Activated CD8-positive, alpha-beta T cell treated with anti-CD3 and anti-CD28 coated beads, Interleukin-2, amount 10 ng/mL, durations not matched to agents 7 days and 5 days (primary cell): Measurements from ENCODE around the gene FLOT2. TPM values are rescaled to one million over a fixed set of nuclear protein-coding genes. Genes with fewer than 3 reads are reported as not detected.
"Not testable (repeated sequence)": the region's sequence is repeated elsewhere in the genome, so short reads cannot be mapped to it uniquely, and the experiment has no call there.

Source experiments
- ATAC-seq: fragments of 150-1000 bp; cut with Tn5 transposase; one replicate; pipeline ENCODE4 v1.10.0; 2021; ENCODE audit warnings: moderate library complexity
- CTCF ChIA-PET: fragments of 350-600 bp; sonication (Branson Sonifier 250); formaldehyde crosslinking; loops from one replicate; lab custom pipeline; 2021; ENCODE audit warnings: antibody characterized with exemption; lab: Charles Lee
- POLR2A ChIA-PET: fragments of 350-600 bp; sonication (Branson Sonifier 250); formaldehyde crosslinking; loops from one replicate; lab custom pipeline; 2021; ENCODE audit warnings: antibody characterized with exemption; lab: Charles Lee
- DNase-seq: peaks from one replicate; pipeline ENCODE4 v3.0.0-alpha.2; 2020
- H3K27ac Mint-ChIP-seq: one replicate; pipeline ENCODE4 v1.8.0; 2021; ENCODE audit warnings: mild to moderate bottlenecking, mixed read lengths
- H3K27me3 Mint-ChIP-seq: one replicate; pipeline ENCODE4 v1.8.0; 2021; ENCODE audit warnings: low read depth, mixed read lengths
- H3K36me3 Mint-ChIP-seq: one replicate; pipeline ENCODE4 v1.8.0; 2021; ENCODE audit warnings: low read depth, mixed read lengths
- H3K4me1 Mint-ChIP-seq: one replicate; pipeline ENCODE4 v1.8.0; 2021; ENCODE audit warnings: low read depth, mixed read lengths
- H3K4me3 Mint-ChIP-seq: one replicate; pipeline ENCODE4 v1.8.0; 2021; ENCODE audit warnings: mild to moderate bottlenecking, mixed read lengths
- H3K9me3 Mint-ChIP-seq: one replicate; pipeline ENCODE4 v1.8.0; 2022; ENCODE audit warnings: mixed read lengths; ENCODE audit not compliant: insufficient read depth
- total RNA-seq, 2 experiments: library from RNA; stranded (reverse); gene quantifications; one replicate each; pipeline ENCODE4 v1.2.3, GENCODE V29; 2021

Gene FLOT2
- total RNA-seq, 2 experiments from 2014 or later = 197 to 198 TPM

DNA sequence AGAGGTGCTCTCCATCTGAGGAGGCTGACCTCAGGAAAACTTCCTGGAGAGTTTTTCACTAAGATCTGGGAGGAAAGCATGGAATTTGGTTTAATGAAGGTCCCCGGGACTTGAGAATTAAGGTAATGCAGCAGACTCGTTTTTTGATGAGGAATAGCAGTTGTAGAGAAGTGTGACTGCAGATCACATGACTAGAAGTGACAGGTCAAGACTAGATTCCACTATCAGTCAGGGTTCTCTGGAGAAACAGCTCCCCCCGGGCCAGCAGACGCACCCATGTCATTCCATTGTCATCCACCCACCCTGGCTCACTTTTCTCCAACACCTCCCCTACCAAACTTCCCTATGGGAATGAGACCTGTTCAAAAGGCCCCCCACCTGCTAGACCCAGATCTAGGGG is 7.3 kb upstream of the FLOT2 start:
- Mint-ChIP-seq H3K9me3 (no peaks in the 10 kb centered on the region), H3K36me3 (peaks cover 47% of the 10 kb centered on the region), H3K27ac (no peak overlapping the region), H3K4me1 (peaks cover 25% of the 10 kb centered on the region), H3K4me3 (no peak overlapping the region), H3K27me3 (no peaks in the 10 kb centered on the region)
- DNase-seq (no peak), ATAC-seq (no peak)
- ChIA-PET CTCF (interaction anchor here (1.1 to 4.8 kb wide), 5 partner anchors 11 to 177 kb away, joined by 3 to 41 read pairs (median 25); partner anchors contain the start of genes NEK8 and TLCD1), POLR2A (no interaction called here)

GRCh38 chr17:28903546-28903841 is 6.0 kb upstream of the FLOT2 start:
- peak overlapping the region; percentile 88 for H3K4me3 Mint-ChIP-seq
- ChIA-PET POLR2A (interaction anchor here (0.7 to 2.9 kb wide), 4 partner anchors 20 to 176 kb away, joined by 3 to 14 read pairs (median 6); partner anchors contain the start of genes NEK8 and PHF12), CTCF (interaction anchor here (0.6 to 4.8 kb wide), 15 partner anchors 11 to 546 kb away, joined by 3 to 41 read pairs (median 7); partner anchors contain the start of genes FAM222B, NEK8, POLDIP2 and RPL23A)
- H3K9me3 Mint-ChIP-seq, H3K27me3 Mint-ChIP-seq, ATAC-seq, DNase-seq: not testable (repeated sequence)
- H3K4me1 Mint-ChIP-seq = peaks cover 32% of the 10 kb centered on the region
- H3K27ac Mint-ChIP-seq = peak overlapping the region; percentile 32
- peaks cover 49% of the 10 kb centered on the region for H3K36me3 Mint-ChIP-seq

- CTCF ChIA-PET = interaction anchor here (0.6 to 4.8 kb wide), 38 partner anchors 11 to 221 kb away, joined by 3 to 41 read pairs (median 4); partner anchors contain the start of genes FAM222B, NEK8, PHF12 and RPL23A
- ATAC-seq = peak; percentile 95
- Mint-ChIP-seq H3K36me3 (peaks cover 49% of the 10 kb centered on the region), H3K4me1 (peaks cover 36% of the 10 kb centered on the region), H3K4me3 (peak within 1 kb of the TSS; percentile 88), H3K27ac (peak within 1 kb of the TSS; percentile 86), H3K9me3 (no peaks in the 10 kb centered on the region), H3K27me3 (no peaks in the 10 kb centered on the region)
- peak; percentile 94 for DNase-seq
- POLR2A ChIA-PET = interaction anchor here (1.1 to 2.9 kb wide), 8 partner anchors 11 to 176 kb away, joined by 3 to 14 read pairs (median 8); partner anchors contain the start of genes FAM222B, NEK8 and PHF12
Observed at GRCh38 chr17:28902819-28903545, 5.4 kb upstream of the FLOT2 start, which contains the start of gene DHRS13. Gene DHRS13 (minus strand): TSS chr17:28903079. CDS start chr17:28902944, 135 bp downstream.

GRCh38 chr17:28901866-28902818 is 4.6 kb upstream of the FLOT2 start:
- H3K4me3 Mint-ChIP-seq = peak overlapping the region; percentile 88
- peak overlapping the region; percentile 86 for H3K27ac Mint-ChIP-seq
- no peaks in the 10 kb centered on the region for H3K9me3 Mint-ChIP-seq
- H3K4me1 Mint-ChIP-seq = peaks cover 40% of the 10 kb centered on the region
- ChIA-PET POLR2A (interaction anchor here (1.1 to 2.9 kb wide), 8 partner anchors 8 to 175 kb away, joined by 3 to 14 read pairs (median 8); partner anchors contain the start of genes FAM222B, NEK8 and PHF12), CTCF (interaction anchor here (0.6 to 4.8 kb wide), 36 partner anchors 8 to 255 kb away, joined by 3 to 41 read pairs (median 4); partner anchors contain the start of genes FAM222B, NEK8, PHF12 and RPL23A)
- DNase-seq = peak; percentile 68
- H3K27me3 Mint-ChIP-seq = no peaks in the 10 kb centered on the region
- ATAC-seq = peak; percentile 47
- peaks cover 46% of the 10 kb centered on the region for H3K36me3 Mint-ChIP-seq

- POLR2A ChIA-PET = interaction anchor here (1.3 to 2.9 kb wide), 6 partner anchors 9 to 174 kb away, joined by 3 to 14 read pairs (median 9); partner anchors contain the start of genes FAM222B and NEK8
- Mint-ChIP-seq H3K27me3 (no peaks in the 10 kb centered on the region), H3K4me1 (peaks cover 43% of the 10 kb centered on the region), H3K36me3 (peaks cover 45% of the 10 kb centered on the region), H3K27ac (peak overlapping the region; percentile 86), H3K9me3 (no peaks in the 10 kb centered on the region), H3K4me3 (peak overlapping the region; percentile 88)
- CTCF ChIA-PET = interaction anchor here (0.6 to 4.8 kb wide), 17 partner anchors 9 to 305 kb away, joined by 3 to 41 read pairs (median 8); partner anchors contain the start of genes FAM222B, NEK8, PHF12 and TLCD1
- ATAC-seq (no peak), DNase-seq (no peak)
Observed at GRCh38 chr17:28900986-28901726, 3.6 kb upstream of the FLOT2 start.

DNA sequence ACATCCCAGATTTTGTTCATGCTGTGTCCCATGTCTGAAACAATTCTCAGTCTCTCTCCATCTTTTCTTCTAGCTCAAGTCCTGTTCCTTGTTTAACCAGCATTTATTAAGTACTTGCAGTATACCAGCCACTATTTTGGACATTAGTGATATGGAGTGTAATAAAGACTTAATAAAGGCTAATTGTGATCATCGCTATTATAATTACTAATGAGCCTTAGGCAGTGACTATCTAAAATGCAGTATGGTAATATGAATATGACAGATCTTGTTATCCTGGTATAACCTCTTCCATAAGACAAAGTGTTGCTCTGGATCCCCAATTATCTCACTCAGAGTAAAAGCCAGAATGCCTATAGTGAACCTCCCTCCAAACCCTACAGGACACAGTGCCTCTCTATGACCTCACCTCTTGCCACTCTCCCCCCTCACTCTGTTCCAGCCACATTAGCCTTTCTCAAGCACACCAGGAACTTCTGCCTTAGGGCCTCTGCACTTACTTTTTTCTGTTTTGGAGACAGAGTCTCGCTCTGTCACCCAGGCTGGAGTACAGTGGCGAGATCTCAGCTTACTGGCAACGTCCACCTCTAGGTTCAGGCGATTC is 1.8 kb upstream of the FLOT2 start:
- no peak for DNase-seq
- ChIA-PET POLR2A (interaction anchor here (0.7 to 2.0 kb wide), 5 partner anchors 28 to 180 kb away, joined by 3 to 10 read pairs (median 4); partner anchors contain the start of genes NEK8 and RPL23A), CTCF (interaction anchor here (1.1 to 7.9 kb wide), 5 partner anchors 27 to 172 kb away, joined by 4 to 64 read pairs (median 12); partner anchors contain the start of genes PHF12 and TLCD1)
- Mint-ChIP-seq H3K9me3 (no peaks in the 10 kb centered on the region), H3K4me1 (peaks cover 54% of the 10 kb centered on the region), H3K27ac (peak overlapping the region; percentile 75), H3K4me3 (no peak overlapping the region), H3K27me3 (no peaks in the 10 kb centered on the region), H3K36me3 (peaks cover 45% of the 10 kb centered on the region)
- ATAC-seq = no peak

DNA sequence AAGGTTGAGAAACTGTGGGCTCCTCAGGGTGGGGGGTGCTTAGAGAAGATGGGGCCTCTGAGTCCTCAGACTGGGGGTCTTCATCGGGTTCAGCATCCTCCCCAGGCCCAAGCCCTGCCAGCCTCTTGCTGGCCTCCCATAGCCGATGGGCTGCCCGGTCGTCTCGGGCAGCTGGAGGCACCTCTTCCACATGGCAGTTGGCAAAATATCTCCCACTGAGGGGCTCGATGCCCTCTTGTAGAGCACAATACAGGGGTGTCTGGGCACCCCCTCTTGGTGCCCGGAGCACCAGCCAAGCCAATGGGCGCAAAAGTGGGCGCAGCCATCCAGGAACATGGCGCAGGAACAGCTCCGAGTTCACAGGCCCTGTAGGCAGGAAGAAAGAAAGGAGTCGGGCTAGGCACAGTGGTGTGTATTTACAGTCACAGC is 1.0 kb upstream of the FLOT2 start:
- ATAC-seq (no peak), DNase-seq (no peak)
- no peaks in the 10 kb centered on the region for H3K27me3 Mint-ChIP-seq
- H3K4me3 Mint-ChIP-seq = peak overlapping the region; percentile 98
- CTCF ChIA-PET = interaction anchor here (0.8 to 7.9 kb wide), 10 partner anchors 27 to 217 kb away, joined by 3 to 64 read pairs (median 6); partner anchors contain the start of genes PHF12 and TLCD1
- H3K4me1 Mint-ChIP-seq = peaks cover 60% of the 10 kb centered on the region
- H3K9me3 Mint-ChIP-seq = no peaks in the 10 kb centered on the region
- H3K27ac Mint-ChIP-seq = peak overlapping the region; percentile 95
- POLR2A ChIA-PET = interaction anchor here (0.7 to 2.6 kb wide), 8 partner anchors 14 to 179 kb away, joined by 3 to 23 read pairs (median 6); partner anchors contain the start of genes NEK8, PHF12, RPL23A and TLCD1
- H3K36me3 Mint-ChIP-seq = peaks cover 48% of the 10 kb centered on the region

DNA sequence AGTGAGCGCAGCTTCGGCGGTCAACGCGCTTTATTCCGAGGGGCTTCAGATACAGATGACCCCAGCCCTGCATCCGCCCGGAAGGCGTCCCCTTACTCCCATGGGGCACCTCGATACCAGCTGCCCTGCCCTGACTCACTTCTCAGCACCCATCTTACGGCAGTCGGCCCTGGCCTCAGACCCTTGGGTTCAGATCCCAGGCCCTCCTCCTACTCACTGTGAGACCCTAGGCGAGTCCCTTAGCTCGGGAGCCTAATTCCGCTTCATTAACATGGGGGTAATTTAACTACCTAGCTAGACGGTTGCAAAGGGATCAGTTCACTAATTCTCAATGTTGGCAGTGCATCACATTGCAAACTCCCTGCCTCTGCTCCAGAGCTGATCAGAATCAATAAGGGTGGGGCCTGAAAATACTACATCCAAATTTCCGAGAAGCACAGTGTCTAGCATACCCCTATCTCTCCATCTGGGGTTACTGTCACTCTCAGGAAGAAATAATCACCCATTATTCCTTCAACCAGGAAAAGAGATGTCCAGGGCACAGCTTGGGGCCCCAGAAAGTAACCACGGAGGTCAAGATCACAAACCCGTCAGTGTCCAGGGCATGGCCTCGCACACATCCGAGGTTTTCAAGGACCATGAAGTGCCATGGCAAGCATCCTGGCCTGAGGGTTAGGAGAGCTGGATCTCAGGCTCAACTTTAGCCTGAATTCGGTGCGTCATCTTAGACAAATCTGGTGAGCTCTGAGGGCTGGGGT is 415 bp upstream of the FLOT2 start:
- ChIA-PET CTCF (interaction anchor here (0.8 to 7.9 kb wide), 14 partner anchors 10 to 218 kb away, joined by 3 to 64 read pairs (median 5); partner anchors contain the start of genes PHF12, TLCD1 and TRAF4), POLR2A (interaction anchor here (0.9 to 2.6 kb wide), 10 partner anchors 13 to 179 kb away, joined by 3 to 23 read pairs (median 4); partner anchors contain the start of genes NEK8, PHF12, RPL23A and TLCD1)
- peaks cover 54% of the 10 kb centered on the region for H3K36me3 Mint-ChIP-seq
- no peaks in the 10 kb centered on the region for H3K9me3 Mint-ChIP-seq
- H3K27me3 Mint-ChIP-seq = no peaks in the 10 kb centered on the region
- peak overlapping the region; percentile 98 for H3K4me3 Mint-ChIP-seq
- peaks cover 60% of the 10 kb centered on the region for H3K4me1 Mint-ChIP-seq
- no peak for ATAC-seq
- DNase-seq = peak; percentile 63
- H3K27ac Mint-ChIP-seq = peak overlapping the region; percentile 95

- peaks cover 66% of the 10 kb centered on the region for H3K4me1 Mint-ChIP-seq
- H3K9me3 Mint-ChIP-seq = no peaks in the 10 kb centered on the region
- H3K27me3 Mint-ChIP-seq = no peaks in the 10 kb centered on the region
- DNase-seq (no peak), ATAC-seq (no peak)
- CTCF ChIA-PET = interaction anchor here (0.9 to 7.9 kb wide), 9 partner anchors 16 to 170 kb away, joined by 3 to 64 read pairs (median 5); partner anchors contain the start of gene TLCD1
- peak overlapping the region; percentile 98 for H3K4me3 Mint-ChIP-seq
- POLR2A ChIA-PET = interaction anchor here (0.8 to 2.6 kb wide), 5 partner anchors 54 to 177 kb away, joined by 3 to 23 read pairs (median 4); partner anchors contain the start of genes FAM222B, PHF12 and RPL23A
- H3K36me3 Mint-ChIP-seq = peaks cover 58% of the 10 kb centered on the region
- peak overlapping the region; percentile 95 for H3K27ac Mint-ChIP-seq
Observed at GRCh38 chr17:28896491-28896883, 1.0 kb downstream of the FLOT2 start.
